Gastrocnemius medialis (tissue), 4 donors: Measurements from ENCODE around the gene KIDINS220. TPM values are rescaled to one million over a fixed set of nuclear protein-coding genes. Genes with fewer than 3 reads are reported as not detected.

ENCODE experiments used
- ATAC-seq, 2 donors: fragments of 150-250 bp; one replicate each; pipeline ENCODE4 v1.9.1; 2016
- DNase-seq, 2 donors: peaks; one replicate each; pipeline ENCODE4 v3.0.0-alpha.2; 2019
- H3K27ac ChIP-seq, 4 donors: fragments of 200-600 bp; sonication (generic); 1 replicate in 1 of 4; 2 replicates in 3 of 4; pipeline ENCODE4 v1.5.1; 2016 to 2018; ENCODE audit warnings: mild to moderate bottlenecking in 2 of 4, moderate library complexity in 1 of 4
- H3K27me3 ChIP-seq, 3 donors: fragments of 200-600 bp; sonication (generic) in 2 of 3; 1 replicate in 1 of 3; 2 replicates in 2 of 3; pipeline versions ENCODE4 v1.5.1 to v1.6.0; 2016 to 2019; ENCODE audit warnings: mild to moderate bottlenecking in 1 of 3, moderate library complexity in 1 of 3
- H3K36me3 ChIP-seq, 2 donors: fragments of 200-600 bp; sonication (generic) in 1 of 2; one replicate each; pipeline ENCODE4 v1.5.1; 2017 to 2018
- H3K4me1 ChIP-seq, 2 donors: fragments of 200-600 bp; sonication (generic) in 1 of 2; one replicate each; pipeline ENCODE4 v1.5.1; 2016 to 2017; ENCODE audit warnings: mild to moderate bottlenecking in 2 of 2
- H3K4me3 ChIP-seq, 4 donors: fragments of 200-600 bp; sonication (generic) in 3 of 4; 1 replicate in 1 of 4; 2 replicates in 3 of 4; pipeline ENCODE4 v1.5.1; 2016 to 2019; ENCODE audit warnings: mild to moderate bottlenecking in 2 of 4
- H3K9me3 ChIP-seq, 3 donors: fragments of 200-600 bp; sonication (generic) in 2 of 3; 1 replicate in 1 of 3; 2 replicates in 2 of 3; pipeline ENCODE4 v1.5.1; 2016 to 2019
- CTCF ChIP-seq, 5 experiments: fragments of 450-650 bp in 3 of 5; fragments of 200-600 bp in 2 of 5; sonication (generic) in 2 of 5; IDR thresholded peaks in 4 of 5; conservative IDR thresholded peaks in 1 of 5; 1 replicate in 4 of 5; 2 replicates in 1 of 5; pipeline ENCODE4 v1.5.1; 2016 to 2019; ENCODE audit warnings: antibody characterized with exemption in 5 of 5, mild to moderate bottlenecking in 3 of 5, moderate library complexity in 3 of 5
- POLR2A ChIP-seq, 2 donors: fragments of 450-650 bp; IDR thresholded peaks; one replicate each; pipeline ENCODE4 v1.6.1; 2017; ENCODE audit warnings: antibody characterized with exemption in 2 of 2, mild to moderate bottlenecking in 2 of 2, moderate library complexity in 2 of 2
- in situ Hi-C, 4 donors: fragments of 200-750 bp; cut with MboI; loops; one replicate each; pipeline versions ENCODE4 v1.15.0 to v1.8.0; 2017; ENCODE audit warnings: low sequenced_read_pairs in 4 of 4
- intact Hi-C: fragments of 100-400 bp; cut with DNase I; formaldehyde crosslinking; loops from one replicate; pipeline ENCODE4 v1.15.1; 2023; ENCODE audit warnings: low total_unique reads
- total RNA-seq, 4 donors: library from RNA; depleted of rRNA; stranded (reverse); fragments of >200 nt; gene quantifications; one replicate each; pipeline versions ENCODE4 v1.1.0 to v1.2.3, GENCODE V29; 2016

The KIDINS220 gene
- total RNA-seq: 10 to 100 TPM; 57.8 to 78.9 (median 59.1) TPM

GRCh38 chr2:8836971-8837794 is at the start of gene KIDINS220:
Gene KIDINS220, minus strand, starts transcription at chr2:8837613. Its CDS starts 10,520 bp downstream, at chr2:8827093.
- Histone ChIP-seq H3K9me3 (no peaks in the 10 kb centered on the region), H3K27me3 (no peaks in the 10 kb centered on the region), H3K27ac (peak within 1 kb of the TSS; percentile 88 to 97 (median 93)), H3K36me3 (no peaks in the 10 kb centered on the region), H3K4me3 (peak within 1 kb of the TSS; percentile 95 to 97 (median 96)), H3K4me1 (peaks cover 29 to 38% of the 10 kb centered on the region in 2 donors)
- intact Hi-C loops: loop anchor here (2.0 to 10.0 kb wide), 2 partner anchors 16 to 832 kb away; no protein-coding TSS in a partner anchor
- TF ChIP-seq POLR2A (IDR thresholded peaks at IDR 0.05) (peak; percentile 85 to 94), CTCF (IDR thresholded peaks at IDR 0.05 in 4 of 5, conservative IDR thresholded peaks at IDR 0.05 in 1 of 5) (no peak)
- peak; percentile 93 to 95 for ATAC-seq
- DNase-seq: peak; percentile 78 to 80
- in situ Hi-C loops: no loop called here

- in situ Hi-C loops: no loop called here
- intact Hi-C loops: no loop called here
- ATAC-seq (no peak), DNase-seq (no peak)
- Histone ChIP-seq H3K27ac (no peak overlapping the region), H3K9me3 (no peaks in the 10 kb centered on the region), H3K4me1 (peaks cover 5 to 11% of the 10 kb centered on the region in 2 donors), H3K36me3 (no peaks in the 10 kb centered on the region), H3K4me3 (no peak overlapping the region), H3K27me3 (no peaks in the 10 kb centered on the region)
- no peak for TF ChIP-seq POLR2A (IDR thresholded peaks at IDR 0.05)
- TF ChIP-seq CTCF (IDR thresholded peaks at IDR 0.05 in 4 of 5, conservative IDR thresholded peaks at IDR 0.05 in 1 of 5): no peak
Measured at GRCh38 chr2:8886876-8887275, 49.5 kb upstream of the KIDINS220 start.

GRCh38 chr2:8886202-8886518 is 48.7 kb upstream of the KIDINS220 start:
- no peak overlapping the region for H3K4me3 ChIP-seq

GRCh38 chr2:8885449-8886201 is 48.2 kb upstream of the KIDINS220 start:
- in situ Hi-C loops: no loop called here

More at GRCh38 chr2:8886202-8886518, 48.7 kb upstream of the KIDINS220 start:
- Histone ChIP-seq H3K36me3 (no peaks in the 10 kb centered on the region), H3K27ac (no peak overlapping the region), H3K9me3 (no peaks in the 10 kb centered on the region), H3K4me1 (peaks cover 5 to 11% of the 10 kb centered on the region in 2 donors), H3K27me3 (no peaks in the 10 kb centered on the region)
- intact Hi-C loops: no loop called here
- ATAC-seq (no peak), DNase-seq (no peak)
- in situ Hi-C loops: no loop called here
- no peak for TF ChIP-seq CTCF (IDR thresholded peaks at IDR 0.05 in 4 of 5, conservative IDR thresholded peaks at IDR 0.05 in 1 of 5)
- TF ChIP-seq POLR2A (IDR thresholded peaks at IDR 0.05): no peak

More at GRCh38 chr2:8885449-8886201, 48.2 kb upstream of the KIDINS220 start:
- TF ChIP-seq CTCF (IDR thresholded peaks at IDR 0.05 in 4 of 5, conservative IDR thresholded peaks at IDR 0.05 in 1 of 5): no peak
- TF ChIP-seq POLR2A (IDR thresholded peaks at IDR 0.05): no peak
- no peak for DNase-seq
- Histone ChIP-seq H3K4me1 (peaks cover 5 to 11% of the 10 kb centered on the region in 2 donors), H3K27ac (no peak overlapping the region), H3K9me3 (no peaks in the 10 kb centered on the region), H3K36me3 (no peaks in the 10 kb centered on the region), H3K4me3 (no peak overlapping the region), H3K27me3 (no peaks in the 10 kb centered on the region)
- ATAC-seq: peak; percentile 73 to 94
- intact Hi-C loops: no loop called here
